22Rv1 (cell line): Measurements from ENCODE around the gene TXNDC11.

Experiments
- ZFX ChIP-seq: fragments of 450-650 bp; IDR thresholded peaks from 2 replicates; pipeline ENCODE4 v1.6.1; 2017; ENCODE audit warnings: antibody characterized with exemption, borderline replicate concordance
- TF ChIP-seq, protein P1 (sequence below): fragments of 450-650 bp; IDR thresholded peaks from 2 replicates; pipeline ENCODE4 v1.5.1; 2017; ENCODE audit warnings: mild to moderate bottlenecking

DNA sequence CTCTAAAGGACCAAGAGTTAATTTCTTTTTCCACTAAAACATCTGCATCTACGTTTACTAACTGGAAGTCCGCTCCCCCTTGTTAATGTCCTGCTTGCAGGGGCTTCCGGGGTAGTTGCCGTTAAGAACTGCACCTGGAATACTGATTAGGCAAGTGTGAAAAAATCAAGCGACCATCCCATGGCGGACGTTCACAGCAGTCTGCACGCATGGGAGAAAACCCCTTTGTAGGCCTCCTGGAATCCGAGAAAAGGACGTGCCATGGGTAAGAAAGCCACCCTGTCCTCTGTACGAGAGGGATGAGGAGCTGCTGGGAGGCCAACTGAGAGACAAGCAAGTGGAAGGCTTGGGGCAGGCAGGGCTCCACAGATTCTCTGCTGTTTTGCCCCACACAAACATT lies 59.5 kb downstream of the TXNDC11 start:
- TF ChIP-seq, protein P1, sequence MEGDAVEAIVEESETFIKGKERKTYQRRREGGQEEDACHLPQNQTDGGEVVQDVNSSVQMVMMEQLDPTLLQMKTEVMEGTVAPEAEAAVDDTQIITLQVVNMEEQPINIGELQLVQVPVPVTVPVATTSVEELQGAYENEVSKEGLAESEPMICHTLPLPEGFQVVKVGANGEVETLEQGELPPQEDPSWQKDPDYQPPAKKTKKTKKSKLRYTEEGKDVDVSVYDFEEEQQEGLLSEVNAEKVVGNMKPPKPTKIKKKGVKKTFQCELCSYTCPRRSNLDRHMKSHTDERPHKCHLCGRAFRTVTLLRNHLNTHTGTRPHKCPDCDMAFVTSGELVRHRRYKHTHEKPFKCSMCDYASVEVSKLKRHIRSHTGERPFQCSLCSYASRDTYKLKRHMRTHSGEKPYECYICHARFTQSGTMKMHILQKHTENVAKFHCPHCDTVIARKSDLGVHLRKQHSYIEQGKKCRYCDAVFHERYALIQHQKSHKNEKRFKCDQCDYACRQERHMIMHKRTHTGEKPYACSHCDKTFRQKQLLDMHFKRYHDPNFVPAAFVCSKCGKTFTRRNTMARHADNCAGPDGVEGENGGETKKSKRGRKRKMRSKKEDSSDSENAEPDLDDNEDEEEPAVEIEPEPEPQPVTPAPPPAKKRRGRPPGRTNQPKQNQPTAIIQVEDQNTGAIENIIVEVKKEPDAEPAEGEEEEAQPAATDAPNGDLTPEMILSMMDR: no peak
- TF ChIP-seq ZFX: no peak
